Measurements from ENCODE around the gene PSG5.
"Not testable (repeated sequence)": the region's sequence is repeated elsewhere in the genome, so short reads cannot be mapped to it uniquely, and the experiment has no call there.

GRCh38 chr19:43201337-43201801 is 15.0 kb upstream of the PSG5 start:
- TF ChIP-seq, protein P1, sequence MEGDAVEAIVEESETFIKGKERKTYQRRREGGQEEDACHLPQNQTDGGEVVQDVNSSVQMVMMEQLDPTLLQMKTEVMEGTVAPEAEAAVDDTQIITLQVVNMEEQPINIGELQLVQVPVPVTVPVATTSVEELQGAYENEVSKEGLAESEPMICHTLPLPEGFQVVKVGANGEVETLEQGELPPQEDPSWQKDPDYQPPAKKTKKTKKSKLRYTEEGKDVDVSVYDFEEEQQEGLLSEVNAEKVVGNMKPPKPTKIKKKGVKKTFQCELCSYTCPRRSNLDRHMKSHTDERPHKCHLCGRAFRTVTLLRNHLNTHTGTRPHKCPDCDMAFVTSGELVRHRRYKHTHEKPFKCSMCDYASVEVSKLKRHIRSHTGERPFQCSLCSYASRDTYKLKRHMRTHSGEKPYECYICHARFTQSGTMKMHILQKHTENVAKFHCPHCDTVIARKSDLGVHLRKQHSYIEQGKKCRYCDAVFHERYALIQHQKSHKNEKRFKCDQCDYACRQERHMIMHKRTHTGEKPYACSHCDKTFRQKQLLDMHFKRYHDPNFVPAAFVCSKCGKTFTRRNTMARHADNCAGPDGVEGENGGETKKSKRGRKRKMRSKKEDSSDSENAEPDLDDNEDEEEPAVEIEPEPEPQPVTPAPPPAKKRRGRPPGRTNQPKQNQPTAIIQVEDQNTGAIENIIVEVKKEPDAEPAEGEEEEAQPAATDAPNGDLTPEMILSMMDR (IDR thresholded peaks at IDR 0.05): not testable (repeated sequence)
- not testable (repeated sequence) for TF ChIP-seq EZH2, EZH2phosphoT487 (IDR thresholded peaks at IDR 0.05)

All from neural progenitor cell (in vitro differentiated cells).